Tibial artery (tissue), 4 donors: Measurements from ENCODE around the gene TOMM5.

Experiments
- DNase-seq, 2 donors: peaks; one replicate each; pipeline ENCODE4 v3.0.0-alpha.2; 2019
- H3K27ac ChIP-seq, 2 donors: fragments of 200-600 bp; sonication (generic) in 1 of 2; 1 replicate in 1 of 2; 2 replicates in 1 of 2; pipeline ENCODE4 v1.5.1; 2018 to 2019; ENCODE audit warnings: mild to moderate bottlenecking in 1 of 2
- H3K27me3 ChIP-seq, 2 donors: fragments of 200-600 bp; sonication (generic) in 1 of 2; one replicate each; pipeline versions ENCODE4 v1.5.1 to v1.6.0; 2016 to 2019
- H3K36me3 ChIP-seq, 3 donors: fragments of 200-600 bp; sonication (generic) in 2 of 3; one replicate each; pipeline ENCODE4 v1.5.1; 2016 to 2019; ENCODE audit warnings: mild to moderate bottlenecking in 2 of 3
- H3K4me1 ChIP-seq, 4 donors: fragments of 200-600 bp; sonication (generic) in 2 of 4; 1 replicate in 3 of 4; 2 replicates in 1 of 4; pipeline ENCODE4 v1.5.1; 2016 to 2019
- H3K4me3 ChIP-seq, 2 donors: fragments of 200-600 bp; sonication (generic) in 1 of 2; 1 replicate in 1 of 2; 2 replicates in 1 of 2; pipeline ENCODE4 v1.5.1; 2018 to 2019; ENCODE audit warnings: mild to moderate bottlenecking in 2 of 2
- H3K9me3 ChIP-seq, 3 donors: fragments of 200-600 bp; sonication (generic) in 1 of 3; one replicate each; pipeline ENCODE4 v1.5.1; 2016 to 2019
- CTCF ChIP-seq, 2 experiments: fragments of 200-600 bp in 1 of 2; fragments of 450-650 bp in 1 of 2; IDR thresholded peaks; one replicate each; pipeline ENCODE4 v1.5.1; 2017 to 2019; ENCODE audit warnings: antibody characterized with exemption in 2 of 2, mild to moderate bottlenecking in 1 of 2, moderate library complexity in 1 of 2
- intact Hi-C: fragments of 100-400 bp; cut with DNase I; formaldehyde crosslinking; loops from one replicate; pipeline ENCODE4 v1.15.0; 2023; ENCODE audit warnings: low total_unique reads

The TOMM5 gene

GRCh38 chr9:37620396-37620795 lies 28.0 kb upstream of the TOMM5 start:
- Histone ChIP-seq H3K27me3 (peaks cover 0 to 9% of the 10 kb centered on the region in 2 donors), H3K27ac (no peak overlapping the region), H3K9me3 (no peaks in the 10 kb centered on the region), H3K4me3 (no peak overlapping the region), H3K36me3 (no peaks in the 10 kb centered on the region), H3K4me1 (no peaks in the 10 kb centered on the region)
- TF ChIP-seq CTCF (IDR thresholded peaks at IDR 0.05), result no peak
- intact Hi-C loops, result no loop called here
- no peak for DNase-seq

- no peak for DNase-seq
- Histone ChIP-seq H3K9me3 (no peaks in the 10 kb centered on the region), H3K4me3 (no peak overlapping the region), H3K36me3 (no peaks in the 10 kb centered on the region), H3K27me3 (peaks cover 0 to 7% of the 10 kb centered on the region in 2 donors), H3K27ac (no peak overlapping the region), H3K4me1 (no peaks in the 10 kb centered on the region)
- intact Hi-C loops, result no loop called here
- no peak for TF ChIP-seq CTCF (IDR thresholded peaks at IDR 0.05)
Measured at GRCh38 chr9:37619806-37620205, 27.4 kb upstream of the TOMM5 start.

GRCh38 chr9:37618817-37619216 lies 26.4 kb upstream of the TOMM5 start:
- Histone ChIP-seq H3K9me3 (no peaks in the 10 kb centered on the region), H3K27me3 (peaks cover 0 to 7% of the 10 kb centered on the region in 2 donors), H3K27ac (no peak overlapping the region), H3K4me3 (no peak overlapping the region), H3K36me3 (no peaks in the 10 kb centered on the region), H3K4me1 (no peaks in the 10 kb centered on the region)
- intact Hi-C loops, result no loop called here
- no peak for DNase-seq
- no peak for TF ChIP-seq CTCF (IDR thresholded peaks at IDR 0.05)

GRCh38 chr9:37617832-37618231 lies 25.4 kb upstream of the TOMM5 start:
- Histone ChIP-seq H3K4me3 (no peak overlapping the region), H3K4me1 (no peaks in the 10 kb centered on the region), H3K9me3 (no peaks in the 10 kb centered on the region), H3K27ac (no peak overlapping the region), H3K36me3 (no peaks in the 10 kb centered on the region), H3K27me3 (peaks cover 0 to 4% of the 10 kb centered on the region in 2 donors)
- DNase-seq, result no peak
- intact Hi-C loops, result no loop called here
- TF ChIP-seq CTCF (IDR thresholded peaks at IDR 0.05), result no peak

- TF ChIP-seq CTCF (IDR thresholded peaks at IDR 0.05), result no peak
- no peaks in the 10 kb centered on the region for H3K4me1 ChIP-seq
- no peak for DNase-seq
Measured at GRCh38 chr9:37617161-37617560, 24.8 kb upstream of the TOMM5 start.

GRCh38 chr9:37611961-37612360 lies 19.6 kb upstream of the TOMM5 start:
- Histone ChIP-seq H3K4me3 (no peak overlapping the region), H3K9me3 (no peaks in the 10 kb centered on the region), H3K36me3 (no peaks in the 10 kb centered on the region), H3K27ac (no peak overlapping the region), H3K4me1 (no peaks in the 10 kb centered on the region), H3K27me3 (peaks cover 0 to 14% of the 10 kb centered on the region in 2 donors)
- intact Hi-C loops, result no loop called here
- no peak for TF ChIP-seq CTCF (IDR thresholded peaks at IDR 0.05)
- DNase-seq, result no peak

More at GRCh38 chr9:37617161-37617560, 24.8 kb upstream of the TOMM5 start:
- Histone ChIP-seq H3K27me3 (peaks cover 0 to 9% of the 10 kb centered on the region in 2 donors), H3K9me3 (no peaks in the 10 kb centered on the region), H3K27ac (no peak overlapping the region), H3K4me3 (no peak overlapping the region), H3K36me3 (no peaks in the 10 kb centered on the region)
- intact Hi-C loops, result no loop called here
